ENCODE results near the gene ZNF407.

Gene ZNF407

GRCh38 chr18:75044296-75044695 is 446.6 kb downstream of the ZNF407 start:
- DNase-seq (ENCODE audit: low spot score), result no peak
- no peak for TF ChIP-seq CTCF (IDR thresholded peaks at IDR 0.05)
- no peak overlapping the region for H3K27ac ChIP-seq
- H3K4me3 ChIP-seq, result no peak overlapping the region

GRCh38 chr18:75044791-75045190 is 447.1 kb downstream of the ZNF407 start:
- no peak for DNase-seq (ENCODE audit: low spot score)
- no peak for TF ChIP-seq CTCF (IDR thresholded peaks at IDR 0.05)

GRCh38 chr18:75045272-75045671 is 447.6 kb downstream of the ZNF407 start:
- Histone ChIP-seq H3K4me3 (no peak overlapping the region), H3K27ac (no peak overlapping the region)
- DNase-seq (ENCODE audit: low spot score), result no peak
- TF ChIP-seq CTCF (IDR thresholded peaks at IDR 0.05), result no peak

More at GRCh38 chr18:75044791-75045190, 447.1 kb downstream of the ZNF407 start:
- H3K27ac ChIP-seq, result no peak overlapping the region
- H3K4me3 ChIP-seq, result no peak overlapping the region

- H3K27ac ChIP-seq, result no peak overlapping the region
- TF ChIP-seq CTCF (IDR thresholded peaks at IDR 0.05), result no peak
- no peak overlapping the region for H3K4me3 ChIP-seq
- no peak for DNase-seq (ENCODE audit: low spot score)
These were observed 449.7 kb downstream of the ZNF407 start for GRCh38 chr18:75047240-75047961.

- DNase-seq (ENCODE audit: low spot score), result no peak
- Histone ChIP-seq H3K27ac (no peak overlapping the region), H3K4me3 (no peak overlapping the region)
- no peak for TF ChIP-seq CTCF (IDR thresholded peaks at IDR 0.05)
These were observed 451.2 kb downstream of the ZNF407 start for GRCh38 chr18:75048776-75049454.

- H3K27ac ChIP-seq, result no peak overlapping the region
- no peak for DNase-seq (ENCODE audit: low spot score)
- no peak overlapping the region for H3K4me3 ChIP-seq
- no peak for TF ChIP-seq CTCF (IDR thresholded peaks at IDR 0.05)
These were observed 451.8 kb downstream of the ZNF407 start for GRCh38 chr18:75049455-75049789.

GRCh38 chr18:75051757-75052156 is 454.1 kb downstream of the ZNF407 start:
- no peak overlapping the region for H3K27ac ChIP-seq
- no peak for TF ChIP-seq CTCF (IDR thresholded peaks at IDR 0.05)
- no peak for DNase-seq (ENCODE audit: low spot score)
- H3K4me3 ChIP-seq, result no peak overlapping the region

Measured in coronary artery (tissue), 2 donors.